ENCODE measurements around the gene SH3TC1. TPM values are rescaled to one million over a fixed set of nuclear protein-coding genes. Genes with fewer than 3 reads are reported as not detected.

SH3TC1 gene
- total RNA-seq, 1 experiment from 2014 or later, result 7.8 TPM

- BruUV-seq (replicated peaks), result no TSS peak
- Mint-ChIP-seq H3K27ac (ENCODE audit: unreplicated experiment) (no peak overlapping the region), H3K4me1 (ENCODE audit: low read depth, unreplicated experiment) (no peaks in the 10 kb centered on the region), H3K9me3 (ENCODE audit: low read depth, unreplicated experiment) (no peaks in the 10 kb centered on the region), H3K4me3 (ENCODE audit: low read depth, unreplicated experiment) (no peak overlapping the region), H3K36me3 (ENCODE audit: insufficient read depth, unreplicated experiment) (no peaks in the 10 kb centered on the region), H3K27me3 (ENCODE audit: unreplicated experiment) (peaks cover 77% of the 10 kb centered on the region)
- no peak for DNase-seq
- no peak for TF ChIP-seq CTCF (IDR thresholded peaks at IDR 0.05; ENCODE audit: unreplicated experiment)
- intact Hi-C loops (cut with micrococcal nuclease; ENCODE audit: unreplicated experiment), result no loop called here
- CTCF ChIA-PET, result no interaction called here
These were observed 87.7 kb downstream of the SH3TC1 start for GRCh38 chr4:8286719-8287342.

- Mint-ChIP-seq H3K9me3 (ENCODE audit: low read depth, unreplicated experiment) (no peaks in the 10 kb centered on the region), H3K4me1 (ENCODE audit: low read depth, unreplicated experiment) (no peaks in the 10 kb centered on the region), H3K4me3 (ENCODE audit: low read depth, unreplicated experiment) (no peak overlapping the region), H3K27me3 (ENCODE audit: unreplicated experiment) (peaks cover 81% of the 10 kb centered on the region), H3K36me3 (ENCODE audit: insufficient read depth, unreplicated experiment) (no peaks in the 10 kb centered on the region), H3K27ac (ENCODE audit: unreplicated experiment) (no peak overlapping the region)
- CTCF ChIA-PET, result no interaction called here
- BruUV-seq (replicated peaks), result no TSS peak
- intact Hi-C loops (cut with micrococcal nuclease; ENCODE audit: unreplicated experiment), result no loop called here
- DNase-seq, result no peak
- no peak for TF ChIP-seq CTCF (IDR thresholded peaks at IDR 0.05; ENCODE audit: unreplicated experiment)
These were observed 88.5 kb downstream of the SH3TC1 start for GRCh38 chr4:8287343-8288280.

- Mint-ChIP-seq H3K27ac (ENCODE audit: unreplicated experiment) (no peak overlapping the region), H3K27me3 (ENCODE audit: unreplicated experiment) (peaks cover 70% of the 10 kb centered on the region), H3K4me3 (ENCODE audit: low read depth, unreplicated experiment) (no peak overlapping the region), H3K4me1 (ENCODE audit: low read depth, unreplicated experiment) (no peaks in the 10 kb centered on the region), H3K36me3 (ENCODE audit: insufficient read depth, unreplicated experiment) (no peaks in the 10 kb centered on the region), H3K9me3 (ENCODE audit: low read depth, unreplicated experiment) (no peaks in the 10 kb centered on the region)
- no TSS peak for BruUV-seq (replicated peaks)
- TF ChIP-seq CTCF (IDR thresholded peaks at IDR 0.05; ENCODE audit: unreplicated experiment), result no peak
- no peak for DNase-seq
- CTCF ChIA-PET, result no interaction called here
- intact Hi-C loops (cut with micrococcal nuclease; ENCODE audit: unreplicated experiment), result no loop called here
These were observed 90.2 kb downstream of the SH3TC1 start for GRCh38 chr4:8289151-8289750.

- BruUV-seq (replicated peaks), result no TSS peak
- Mint-ChIP-seq H3K4me3 (ENCODE audit: low read depth, unreplicated experiment) (no peak overlapping the region), H3K27me3 (ENCODE audit: unreplicated experiment) (peaks cover 70% of the 10 kb centered on the region), H3K4me1 (ENCODE audit: low read depth, unreplicated experiment) (no peaks in the 10 kb centered on the region), H3K36me3 (ENCODE audit: insufficient read depth, unreplicated experiment) (no peaks in the 10 kb centered on the region), H3K9me3 (ENCODE audit: low read depth, unreplicated experiment) (no peaks in the 10 kb centered on the region), H3K27ac (ENCODE audit: unreplicated experiment) (no peak overlapping the region)
- CTCF ChIA-PET, result no interaction called here
- intact Hi-C loops (cut with micrococcal nuclease; ENCODE audit: unreplicated experiment), result no loop called here
- no peak for DNase-seq
- no peak for TF ChIP-seq CTCF (IDR thresholded peaks at IDR 0.05; ENCODE audit: unreplicated experiment)
These were observed 91.0 kb downstream of the SH3TC1 start for GRCh38 chr4:8289956-8290700.

Data from Calu3 (cell line).